RWPE2 (cell line): ENCODE measurements around the gene SRBD1.

ENCODE experiments used
- ATAC-seq: fragments of 200-7000 bp; cut with Tn5 transposase; 3 replicates; pipeline ENCODE4 v1.9.1; 2021; ENCODE audit warnings: low read depth
- DNase-seq: peaks from one replicate; pipeline ENCODE4 v3.0.0-alpha.2; 2020; ENCODE audit warnings: low spot score
- H3K27ac ChIP-seq: fragments of 450-650 bp; 2 replicates; pipeline ENCODE4 v1.5.1; 2017; ENCODE audit warnings: mild to moderate bottlenecking; ENCODE audit not compliant: poor library complexity, severe bottlenecking
- H3K27me3 ChIP-seq: fragments of 250-450 bp; sonication (Bioruptor Pico); 2 replicates; pipeline ENCODE4 v1.5.1; 2021; ENCODE audit warnings: mild to moderate bottlenecking, moderate library complexity; ENCODE audit not compliant: insufficient read depth, poor library complexity, severe bottlenecking
- H3K36me3 ChIP-seq: fragments of 250-450 bp; sonication (Bioruptor Pico); 2 replicates; pipeline ENCODE4 v1.5.1; 2020; ENCODE audit warnings: low read depth, mild to moderate bottlenecking, moderate library complexity
- H3K4me1 ChIP-seq: fragments of 250-450 bp; sonication (Bioruptor Pico); 2 replicates; pipeline ENCODE4 v1.5.1; 2021; ENCODE audit warnings: mild to moderate bottlenecking, moderate library complexity; ENCODE audit not compliant: insufficient read depth, poor library complexity, severe bottlenecking
- H3K4me3 ChIP-seq: fragments of 250-450 bp; sonication (Bioruptor Pico); 2 replicates; pipeline ENCODE4 v1.5.1; 2021; ENCODE audit warnings: mild to moderate bottlenecking, moderate library complexity; ENCODE audit not compliant: severe bottlenecking
- H3K9me3 ChIP-seq: fragments of 250-450 bp; sonication (Bioruptor Pico); 2 replicates; pipeline ENCODE4 v1.5.1; 2021; ENCODE audit warnings: mild to moderate bottlenecking, moderate library complexity; ENCODE audit not compliant: severe bottlenecking
- TF ChIP-seq, protein P1 (sequence below): fragments of 450-650 bp; IDR thresholded peaks from one replicate; pipeline ENCODE4 v1.5.1; 2017; ENCODE audit warnings: mild to moderate bottlenecking, moderate library complexity; ENCODE audit not compliant: poor library complexity, severe bottlenecking

SRBD1 gene

DNA sequence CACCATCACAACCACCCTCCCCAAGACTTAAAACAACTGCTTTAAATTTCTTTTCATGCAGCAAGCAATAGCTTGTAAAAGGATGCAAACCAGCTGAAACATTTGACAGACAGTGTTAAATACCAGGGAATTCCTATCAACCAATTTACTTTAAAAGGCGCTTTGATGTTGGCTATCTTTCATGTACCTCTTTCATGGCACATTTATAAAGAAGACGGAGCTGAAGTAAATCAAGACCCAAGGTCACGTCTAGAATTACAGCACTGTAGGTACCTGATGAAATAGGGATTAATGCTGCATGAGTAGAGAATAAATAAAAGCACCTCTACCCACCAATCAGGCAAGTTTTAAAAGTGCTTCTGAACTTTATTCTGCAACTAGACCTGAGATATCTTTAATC lies 78.9 kb downstream of the SRBD1 start:
- H3K27me3 ChIP-seq: no peaks in the 10 kb centered on the region
- H3K4me3 ChIP-seq: no peak overlapping the region
- TF ChIP-seq, protein P1, sequence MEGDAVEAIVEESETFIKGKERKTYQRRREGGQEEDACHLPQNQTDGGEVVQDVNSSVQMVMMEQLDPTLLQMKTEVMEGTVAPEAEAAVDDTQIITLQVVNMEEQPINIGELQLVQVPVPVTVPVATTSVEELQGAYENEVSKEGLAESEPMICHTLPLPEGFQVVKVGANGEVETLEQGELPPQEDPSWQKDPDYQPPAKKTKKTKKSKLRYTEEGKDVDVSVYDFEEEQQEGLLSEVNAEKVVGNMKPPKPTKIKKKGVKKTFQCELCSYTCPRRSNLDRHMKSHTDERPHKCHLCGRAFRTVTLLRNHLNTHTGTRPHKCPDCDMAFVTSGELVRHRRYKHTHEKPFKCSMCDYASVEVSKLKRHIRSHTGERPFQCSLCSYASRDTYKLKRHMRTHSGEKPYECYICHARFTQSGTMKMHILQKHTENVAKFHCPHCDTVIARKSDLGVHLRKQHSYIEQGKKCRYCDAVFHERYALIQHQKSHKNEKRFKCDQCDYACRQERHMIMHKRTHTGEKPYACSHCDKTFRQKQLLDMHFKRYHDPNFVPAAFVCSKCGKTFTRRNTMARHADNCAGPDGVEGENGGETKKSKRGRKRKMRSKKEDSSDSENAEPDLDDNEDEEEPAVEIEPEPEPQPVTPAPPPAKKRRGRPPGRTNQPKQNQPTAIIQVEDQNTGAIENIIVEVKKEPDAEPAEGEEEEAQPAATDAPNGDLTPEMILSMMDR: no peak
- no peaks in the 10 kb centered on the region for H3K9me3 ChIP-seq
- 0 out of 2 replicates have a peak, but pooled peaks cover 3% of the 10 kb centered on the region for H3K36me3 ChIP-seq
- ATAC-seq (no peak), DNase-seq (no peak)
- H3K27ac ChIP-seq: no peak overlapping the region
- no peaks in the 10 kb centered on the region for H3K4me1 ChIP-seq

- H3K4me3 ChIP-seq: no peak overlapping the region
- TF ChIP-seq, protein P1: no peak
- H3K27ac ChIP-seq: no peak overlapping the region
- H3K27me3 ChIP-seq: no peaks in the 10 kb centered on the region
- H3K4me1 ChIP-seq: no peaks in the 10 kb centered on the region
- no peaks in the 10 kb centered on the region for H3K9me3 ChIP-seq
- DNase-seq: no peak
- peaks cover 3% of the 10 kb centered on the region; the same call in 1 of the 2 replicates for H3K36me3 ChIP-seq
- ATAC-seq: no peak
Measured at GRCh38 chr2:45524016-45524415, 87.1 kb downstream of the SRBD1 start.

DNA sequence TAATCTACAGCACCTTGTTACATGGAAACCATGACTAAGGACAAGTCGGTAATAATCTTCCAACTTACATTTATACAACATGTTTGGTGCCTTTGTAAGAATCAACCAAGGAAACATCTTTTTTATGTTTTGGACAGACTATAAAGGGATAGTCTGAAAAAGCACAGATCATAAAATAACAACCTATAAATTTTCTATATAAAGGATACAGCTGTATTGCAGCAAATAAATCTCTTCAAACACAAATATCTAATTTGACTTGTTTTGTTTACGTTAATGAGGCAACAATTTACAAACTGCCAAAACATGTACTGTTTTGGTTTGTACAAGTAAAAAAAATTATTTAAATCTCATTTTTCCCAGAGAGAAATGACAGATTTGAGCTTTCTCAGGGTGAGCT lies 92.5 kb downstream of the SRBD1 start:
- H3K27me3 ChIP-seq: no peaks in the 10 kb centered on the region
- ATAC-seq (no peak), DNase-seq (no peak)
- peaks cover 6% of the 10 kb centered on the region; the same call in 1 of the 2 replicates for H3K36me3 ChIP-seq
- no peaks in the 10 kb centered on the region for H3K4me1 ChIP-seq
- no peak overlapping the region for H3K27ac ChIP-seq
- TF ChIP-seq, protein P1: no peak
- H3K9me3 ChIP-seq: no peaks in the 10 kb centered on the region
- H3K4me3 ChIP-seq: no peak overlapping the region

GRCh38 chr2:45510701-45511420 lies 100.2 kb downstream of the SRBD1 start:
- ATAC-seq (no peak), DNase-seq (no peak)
- TF ChIP-seq, protein P1: no peak
- H3K36me3 ChIP-seq: peaks cover 8% of the 10 kb centered on the region
- no peak overlapping the region for H3K4me3 ChIP-seq
- no peak overlapping the region for H3K27ac ChIP-seq
- no peaks in the 10 kb centered on the region for H3K27me3 ChIP-seq
- H3K9me3 ChIP-seq: peaks cover 2% of the 10 kb centered on the region
- no peaks in the 10 kb centered on the region for H3K4me1 ChIP-seq

GRCh38 chr2:45506756-45507155 lies 104.3 kb downstream of the SRBD1 start:
- TF ChIP-seq, protein P1: no peak
- DNase-seq: no peak

More at GRCh38 chr2:45506756-45507155, 104.3 kb downstream of the SRBD1 start:
- ATAC-seq: no peak
- Histone ChIP-seq H3K27me3 (no peaks in the 10 kb centered on the region), H3K36me3 (no peaks in the 10 kb centered on the region; the same call in 1 of the 2 replicates), H3K4me3 (no peak overlapping the region), H3K4me1 (no peaks in the 10 kb centered on the region), H3K27ac (no peak overlapping the region), H3K9me3 (peaks cover 2% of the 10 kb centered on the region)
